GM20431 (cell line): ENCODE measurements around the gene GAGE12G.
"Not testable (repeated sequence)": the region's sequence is repeated elsewhere in the genome, so short reads cannot be mapped to it uniquely, and the experiment has no call there.

Experiments
- in situ Hi-C: fragments of 300-500 bp; cut with MseI, MboI; formaldehyde crosslinking; loops from one replicate; pipeline ENCODE4 v1.15.0; 2020; ENCODE audit warnings: low sequenced_read_pairs; ENCODE audit not compliant: unreplicated experiment

GAGE12G gene

GRCh38 chrX:49570100-49570499 is at the start of gene GAGE12G:
TSS of gene GAGE12G (plus strand) at chrX:49570400. CDS start at chrX:49571555, 1,155 bp downstream.
- in situ Hi-C loops = not testable (repeated sequence)

GRCh38 chrX:49531877-49532276 is 38.3 kb upstream of the GAGE12G start, which contains the start of gene GAGE12C:
TSS of gene GAGE12C (plus strand) at chrX:49532177. CDS start at chrX:49533332, 1,155 bp downstream.
- in situ Hi-C loops = not testable (repeated sequence)

GRCh38 chrX:49541433-49541832 is 28.8 kb upstream of the GAGE12G start, which contains the start of gene GAGE12D:
TSS of gene GAGE12D (plus strand) at chrX:49541733. CDS start at chrX:49542888, 1,155 bp downstream.
- in situ Hi-C loops = not testable (repeated sequence)

GRCh38 chrX:49550989-49551388 is 19.2 kb upstream of the GAGE12G start, which contains the start of gene GAGE12E:
TSS of gene GAGE12E (plus strand) at chrX:49551289. CDS start at chrX:49552444, 1,155 bp downstream.
- in situ Hi-C loops = not testable (repeated sequence)

GRCh38 chrX:49560542-49560941 is 9.7 kb upstream of the GAGE12G start, which contains the start of gene GAGE12F:
TSS of gene GAGE12F (plus strand) at chrX:49560842. CDS start at chrX:49561997, 1,155 bp downstream.
- in situ Hi-C loops = not testable (repeated sequence)

- in situ Hi-C loops = not testable (repeated sequence)
These were observed 1.5 kb upstream of the GAGE12G start for GRCh38 chrX:49568728-49569127.

- in situ Hi-C loops = not testable (repeated sequence)
These were observed 1.0 kb upstream of the GAGE12G start for GRCh38 chrX:49569152-49569551.

- in situ Hi-C loops = not testable (repeated sequence)
These were observed 9.4 kb downstream of the GAGE12G start, which contains the start of gene GAGE12H for GRCh38 chrX:49579649-49580048. TSS of gene GAGE12H (plus strand) at chrX:49579949. CDS start at chrX:49581104, 1,155 bp downstream.

- in situ Hi-C loops = not testable (repeated sequence)
These were observed 19.0 kb downstream of the GAGE12G start, which contains the start of gene GAGE2A for GRCh38 chrX:49589196-49589595. TSS of gene GAGE2A (plus strand) at chrX:49589496. CDS start at chrX:49590651, 1,155 bp downstream.

- in situ Hi-C loops = not testable (repeated sequence)
These were observed 19.7 kb downstream of the GAGE12G start for GRCh38 chrX:49589769-49590478.

- in situ Hi-C loops = not testable (repeated sequence)
These were observed 20.3 kb downstream of the GAGE12G start for GRCh38 chrX:49590488-49590887.

GRCh38 chrX:49598720-49599119 is 28.5 kb downstream of the GAGE12G start, which contains the start of gene GAGE1:
TSS of gene GAGE1 (plus strand) at chrX:49599020. CDS start at chrX:49600175, 1,155 bp downstream.
- in situ Hi-C loops = not testable (repeated sequence)

GRCh38 chrX:49610718-49611310 is 40.6 kb downstream of the GAGE12G start:
- in situ Hi-C loops = no loop called here

GRCh38 chrX:49618574-49618973 is 48.4 kb downstream of the GAGE12G start:
- in situ Hi-C loops = no loop called here
